H1 (cell line): ENCODE measurements around the gene CFAP54. TPM values are rescaled to one million over a fixed set of nuclear protein-coding genes. Genes with fewer than 3 reads are reported as not detected.

Source experiments
- CEBPB ChIP-seq: IDR thresholded peaks from 2 replicates; pipeline ENCODE4 v1.6.1; 2012; ENCODE audit warnings: low read depth, low read length
- RBBP5 ChIP-seq: IDR thresholded peaks from 2 replicates; pipeline ENCODE4 v1.7.1; 2012; ENCODE audit warnings: low read depth, mild to moderate bottlenecking, inconsistent platforms, low read length, moderate library complexity, borderline replicate concordance
- SIX5 ChIP-seq: IDR thresholded peaks from 2 replicates; pipeline ENCODE4 v1.6.1; 2011; ENCODE audit warnings: mild to moderate bottlenecking, low read depth, low read length
- SUZ12 ChIP-seq: fragments of 200-600 bp; sonication (generic); IDR thresholded peaks from 2 replicates; pipeline ENCODE4 v1.6.1; 2012; ENCODE audit warnings: mild to moderate bottlenecking, inconsistent platforms, low read length, moderate library complexity, mixed read lengths
- ZNF274 ChIP-seq: IDR thresholded peaks from 2 replicates; pipeline ENCODE4 v1.7.0; 2012; ENCODE audit warnings: low read length, borderline replicate concordance; ENCODE audit errors: extremely low read depth
- polyA plus RNA-seq, 7 experiments: library from polyadenylated mRNA; depleted of rRNA in 3 of 7; stranded (reverse) in 5 of 7; unstranded in 2 of 7; fragments of >200 nt in 5 of 7; fragments of 200-250 nt in 2 of 7; gene quantifications; 1 replicate in 5 of 7; 2 replicates in 1 of 7; 4 replicates in 1 of 7; pipeline versions ENCODE4 v1.2.1 to v1.2.3, GENCODE V29; 2011 to 2013; ENCODE audit warnings: missing spikeins in 2 of 7, mixed read lengths in 2 of 7
- total RNA-seq: library from RNA; stranded (reverse); fragmentation: NEBNext Ultra II Directional; extraction: Animal tissue kit (Norgen Biotek cat#: 25700); gene quantifications from 2 replicates; pipeline ENCODE4 v1.2.1, GENCODE V29; 2021
- TF ChIP-seq, protein P1 (sequence below): IDR thresholded peaks from 2 replicates; pipeline ENCODE4 v1.6.1; 2012; ENCODE audit warnings: inconsistent platforms

CFAP54 gene
- total and polyA plus RNA-seq, 2 of the 8 experiments (the other 6 are each of a cell fraction or from before 2014, with no cell fraction given), result 0.17 to 0.33 TPM

DNA sequence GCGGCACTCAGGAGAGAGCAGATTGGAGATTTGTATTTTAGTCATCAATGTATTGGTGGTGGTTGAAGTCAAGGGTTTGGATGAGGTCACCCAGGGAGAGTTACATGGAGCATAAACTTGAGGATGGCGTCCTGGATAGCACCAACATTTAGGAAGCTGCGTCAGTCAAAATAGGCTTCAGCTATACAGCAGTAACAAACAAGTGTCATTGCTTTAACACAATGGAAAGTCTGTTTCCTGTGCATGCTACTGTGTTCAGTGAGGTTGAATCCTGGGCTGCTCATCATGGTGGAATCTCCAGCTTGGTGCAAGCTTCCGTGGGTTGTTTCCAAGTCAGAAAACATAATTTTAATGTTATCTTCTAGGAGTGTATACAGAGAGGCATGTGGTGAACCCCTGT is 180.4 kb downstream of the CFAP54 start (continued):
- TF ChIP-seq RBBP5 (no peak), CEBPB (no peak), ZNF274 (no peak), SIX5 (no peak), SUZ12 (no peak)
- TF ChIP-seq, protein P1, sequence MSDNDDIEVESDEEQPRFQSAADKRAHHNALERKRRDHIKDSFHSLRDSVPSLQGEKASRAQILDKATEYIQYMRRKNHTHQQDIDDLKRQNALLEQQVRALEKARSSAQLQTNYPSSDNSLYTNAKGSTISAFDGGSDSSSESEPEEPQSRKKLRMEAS, result no peak
